Measurements from ENCODE around the gene HIVEP3.

HIVEP3 gene

DNA sequence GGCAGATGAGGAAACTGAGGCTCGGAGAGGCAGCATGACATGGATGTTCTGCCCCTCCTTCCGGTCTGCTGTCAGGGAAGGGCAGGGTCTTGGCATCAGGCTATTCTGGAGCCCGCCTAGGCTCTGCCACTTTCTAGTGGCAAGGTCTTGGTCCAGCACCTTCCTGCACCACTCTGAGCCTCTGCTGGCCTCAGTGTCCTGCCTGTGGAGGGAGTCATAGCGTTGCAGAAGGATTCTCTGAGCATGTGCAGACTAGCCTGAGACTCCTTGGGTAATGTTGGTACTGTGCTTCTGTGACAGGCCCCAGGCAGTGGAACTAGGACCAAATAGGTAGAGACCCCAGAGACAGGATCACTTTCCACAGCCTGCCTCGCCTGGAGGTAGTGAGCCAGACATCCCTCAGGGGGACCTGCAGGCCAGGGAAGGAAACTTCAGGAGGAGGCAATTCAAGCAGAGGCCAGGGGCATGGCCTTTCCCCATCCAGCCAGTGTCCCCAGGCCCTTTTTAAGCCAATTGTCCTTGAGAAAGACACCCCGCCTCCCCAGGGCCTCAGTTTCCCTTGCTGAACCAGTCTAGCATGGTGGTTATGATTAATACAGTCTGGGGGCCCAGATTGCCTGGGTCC is 444.9 kb downstream of the HIVEP3 start:
- DNase-seq, result no peak

DNA sequence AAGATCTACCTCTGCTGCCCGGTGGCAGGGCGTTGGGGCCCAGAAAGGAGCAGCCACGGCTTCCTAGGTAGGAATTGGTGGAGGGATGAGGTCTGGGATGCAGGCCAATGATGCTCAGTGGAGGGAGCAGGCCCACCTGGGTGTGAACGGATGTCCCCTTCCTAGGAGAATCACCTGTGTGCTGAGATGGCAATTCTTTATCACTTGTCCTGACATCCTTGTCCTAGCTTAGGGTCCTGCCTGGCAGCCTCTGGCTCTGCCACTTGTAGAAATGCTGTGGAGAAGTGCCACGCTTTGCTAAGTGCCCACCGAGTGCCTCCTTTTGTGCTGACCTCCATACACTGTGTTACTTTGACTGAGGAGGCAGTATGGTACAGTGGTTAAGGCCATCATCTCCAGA is 447.1 kb downstream of the HIVEP3 start:
- DNase-seq, result no peak

DNA sequence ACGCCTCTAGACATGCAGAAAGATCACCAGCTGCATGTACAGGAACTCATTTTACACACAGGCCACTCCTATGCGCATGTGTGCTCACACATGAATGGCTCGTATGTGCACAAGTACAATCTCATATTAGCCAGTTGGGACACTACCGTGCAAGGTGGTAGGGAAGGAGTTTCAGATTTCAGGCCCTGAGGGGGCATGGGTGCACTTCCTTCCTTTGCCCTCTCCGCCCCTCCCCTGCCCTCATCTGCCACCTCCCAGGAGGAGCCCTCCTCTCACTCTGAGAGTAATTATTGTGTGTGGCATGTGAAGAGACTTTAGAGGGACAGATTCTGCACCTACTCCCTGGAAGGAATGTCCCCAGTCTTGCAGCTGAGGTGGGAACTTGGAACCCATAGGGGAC is 449.0 kb downstream of the HIVEP3 start:
- DNase-seq, result no peak

DNA sequence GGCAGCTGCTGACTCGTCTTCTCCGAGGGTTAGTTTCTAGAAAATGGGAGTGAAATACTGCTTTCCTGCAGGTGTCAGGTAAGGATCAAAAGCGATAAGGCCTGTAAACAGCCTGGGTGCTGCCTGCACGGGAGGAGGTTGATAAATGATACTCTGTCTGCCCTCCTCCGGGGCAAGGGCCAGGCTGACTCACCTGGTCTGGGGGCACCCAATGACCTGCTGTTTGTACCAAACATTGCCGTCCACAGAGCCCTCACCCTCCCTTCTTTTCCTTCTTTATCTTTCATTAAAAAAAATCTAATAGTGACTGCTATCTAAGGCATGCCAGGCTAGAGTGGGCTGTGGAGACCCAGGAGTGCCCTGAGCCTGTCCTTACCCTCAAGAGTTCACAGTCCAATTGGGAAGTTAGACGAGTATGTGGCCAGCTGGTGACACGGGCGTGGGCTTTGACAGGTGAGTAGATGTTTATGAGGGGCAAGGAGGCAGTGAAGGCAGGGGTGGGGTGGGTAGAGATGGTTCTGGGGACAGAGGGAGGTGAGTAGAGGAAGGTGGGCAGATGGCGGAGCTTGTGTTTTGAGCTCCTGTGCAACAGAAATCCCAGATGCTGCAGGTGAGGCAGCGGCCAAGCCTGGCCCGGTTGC is 450.5 kb downstream of the HIVEP3 start:
- DNase-seq, result no peak

DNA sequence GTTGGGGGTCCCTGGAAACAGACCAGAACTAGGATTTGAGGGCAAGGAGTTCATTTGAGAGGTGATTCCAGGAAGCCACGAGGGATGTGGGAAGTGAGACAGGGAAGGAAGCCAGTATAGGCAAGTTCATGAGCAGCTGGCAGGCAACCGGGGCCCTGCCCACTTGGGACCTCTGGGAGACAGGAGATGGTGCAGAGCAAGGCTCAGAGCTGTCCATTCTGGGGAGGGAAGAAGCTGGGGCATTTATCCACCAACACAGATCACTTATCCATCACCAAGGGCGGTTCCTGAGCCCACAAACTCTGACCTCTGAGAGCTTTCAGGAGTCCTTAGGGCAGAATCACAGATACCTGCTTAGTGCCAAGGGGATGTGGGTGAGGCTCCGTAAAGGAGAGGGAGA is 451.0 kb downstream of the HIVEP3 start:
- no peak for DNase-seq

DNA sequence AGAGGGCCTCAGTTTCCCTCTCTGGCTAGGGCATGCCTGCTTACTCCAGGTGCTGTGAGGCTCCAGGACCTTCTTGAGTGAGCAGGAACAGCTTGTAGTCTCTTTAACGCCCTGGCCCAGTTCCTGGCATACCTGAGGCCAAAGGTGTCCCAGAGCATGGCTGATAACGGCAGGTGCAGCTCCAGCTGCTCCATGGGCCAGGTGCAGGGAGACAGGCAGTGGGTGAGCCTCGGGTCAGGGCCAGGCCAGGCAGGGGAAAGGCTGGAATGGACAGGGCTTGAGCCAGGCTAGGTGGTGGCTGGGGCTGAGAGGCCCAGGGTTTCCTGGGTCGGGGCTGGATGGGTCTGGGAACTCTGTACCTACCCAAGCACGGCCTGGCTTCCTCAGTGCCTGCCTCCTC is 452.6 kb downstream of the HIVEP3 start:
- no peak for DNase-seq

DNA sequence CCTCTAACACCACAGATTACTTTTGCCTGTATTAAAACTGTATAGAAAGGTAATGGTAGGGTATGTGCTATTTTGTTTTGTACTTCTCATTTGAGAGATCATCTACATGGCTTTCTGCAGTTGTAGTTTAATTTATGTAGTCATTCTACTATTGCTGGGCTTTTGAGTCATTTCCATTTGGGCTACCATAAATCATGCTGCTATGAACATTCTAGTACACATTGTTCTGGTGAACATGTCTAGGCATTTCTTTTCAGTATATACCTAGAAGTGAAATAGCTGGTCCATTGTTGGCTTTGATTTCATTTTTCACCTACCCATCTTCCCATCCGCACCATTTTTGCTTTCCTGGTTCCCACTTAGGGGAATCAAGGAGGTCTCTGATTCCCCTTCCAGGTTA is 453.0 kb downstream of the HIVEP3 start:
- no peak for DNase-seq

DNA sequence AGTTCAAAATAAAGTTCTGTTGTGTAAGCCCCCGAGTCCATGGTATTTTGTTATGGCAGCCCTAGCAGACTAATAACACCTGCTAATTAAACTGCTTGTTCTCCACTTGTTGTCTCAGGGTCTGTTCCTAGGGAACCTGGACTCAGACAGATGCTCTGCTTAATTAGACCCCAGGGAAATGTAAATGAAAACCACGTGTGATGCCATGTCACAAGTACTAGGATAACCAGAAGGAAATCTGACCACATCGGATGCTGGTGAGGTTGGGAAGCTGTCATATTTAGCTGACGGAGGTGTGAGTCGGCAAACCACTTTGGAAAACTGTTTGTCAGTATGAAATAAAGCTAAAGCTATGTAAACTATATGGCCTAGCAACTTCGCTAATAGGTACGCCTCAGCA is 453.8 kb downstream of the HIVEP3 start:
- no peak for DNase-seq

DNA sequence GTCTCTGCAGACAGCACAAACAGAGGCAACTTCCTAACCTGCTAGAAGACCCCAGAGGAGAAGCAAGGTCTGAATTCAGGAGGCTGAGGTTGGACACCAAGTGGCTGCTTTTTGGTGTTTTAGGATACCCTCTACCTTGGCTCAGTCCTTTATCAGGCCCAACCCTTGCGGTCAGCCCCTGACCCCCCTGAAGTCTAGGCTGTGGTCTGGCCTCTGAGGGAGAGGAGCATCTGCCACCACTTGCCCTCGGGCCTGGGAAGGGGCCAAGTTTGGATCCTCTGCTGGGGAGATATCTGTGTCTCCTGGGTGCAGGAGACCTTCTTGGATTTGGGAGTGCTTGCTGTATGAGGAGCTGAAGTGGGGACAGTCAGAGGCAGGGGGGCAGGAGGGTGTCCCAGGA is 455.2 kb downstream of the HIVEP3 start:
- DNase-seq, result no peak

DNA sequence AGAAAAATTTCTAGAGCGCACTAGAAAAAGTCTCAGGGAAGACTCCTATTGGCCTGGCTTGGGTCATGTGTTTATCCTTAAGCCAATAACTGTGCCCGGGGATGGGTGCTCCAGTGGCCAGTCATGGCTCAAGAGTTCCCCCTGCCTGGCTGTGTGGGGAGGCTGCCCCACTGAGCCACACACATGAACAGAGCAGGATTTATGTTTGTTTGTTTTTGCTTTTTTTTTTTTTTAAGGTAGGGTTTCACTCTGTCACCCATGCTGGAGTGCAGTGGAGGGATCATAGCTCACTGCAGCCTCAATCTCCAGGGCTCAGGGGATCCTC is 456.1 kb downstream of the HIVEP3 start:
- no peak for DNase-seq

DNA sequence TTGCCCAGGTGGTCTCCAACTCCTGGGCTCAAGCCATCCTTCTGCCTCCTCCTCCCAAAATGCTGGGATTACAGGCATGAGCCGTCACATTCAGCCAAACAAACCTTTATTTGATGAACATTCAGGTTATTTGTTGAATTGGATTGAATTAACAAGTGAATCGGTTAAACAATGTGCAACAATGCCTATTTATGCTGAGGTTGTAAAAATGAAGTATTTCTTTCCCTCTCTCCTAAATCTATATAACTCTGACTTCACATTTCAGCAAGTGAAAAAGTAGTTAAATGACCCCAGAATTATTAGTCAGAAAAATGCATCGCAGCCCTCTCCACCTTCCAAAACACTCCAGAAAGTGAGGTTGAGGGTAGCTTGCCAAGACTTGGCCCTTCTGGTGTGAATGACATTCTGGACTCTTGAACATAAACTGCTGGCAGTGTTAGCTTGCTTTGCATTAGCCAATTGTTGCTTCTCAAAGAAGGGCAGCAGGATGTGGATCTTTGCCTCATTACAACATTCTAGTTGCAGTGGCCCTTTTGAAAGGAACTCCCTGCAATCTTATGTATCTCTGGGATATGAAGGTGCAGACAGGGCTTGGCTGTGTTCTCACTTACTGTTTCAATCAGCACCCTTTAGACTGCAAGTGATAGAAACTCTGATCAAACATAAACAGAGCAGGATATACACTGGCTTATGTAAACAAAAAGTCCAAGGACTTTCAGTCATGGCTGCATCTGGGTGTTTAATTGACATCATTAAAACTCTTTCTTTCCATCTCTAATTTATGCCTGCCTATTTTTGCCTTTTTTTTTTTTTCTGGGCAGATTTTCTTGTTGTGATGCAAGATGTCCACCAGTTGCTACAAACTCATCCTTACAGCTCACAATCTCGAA is 456.7 kb downstream of the HIVEP3 start:
- DNase-seq, result no peak

DNA sequence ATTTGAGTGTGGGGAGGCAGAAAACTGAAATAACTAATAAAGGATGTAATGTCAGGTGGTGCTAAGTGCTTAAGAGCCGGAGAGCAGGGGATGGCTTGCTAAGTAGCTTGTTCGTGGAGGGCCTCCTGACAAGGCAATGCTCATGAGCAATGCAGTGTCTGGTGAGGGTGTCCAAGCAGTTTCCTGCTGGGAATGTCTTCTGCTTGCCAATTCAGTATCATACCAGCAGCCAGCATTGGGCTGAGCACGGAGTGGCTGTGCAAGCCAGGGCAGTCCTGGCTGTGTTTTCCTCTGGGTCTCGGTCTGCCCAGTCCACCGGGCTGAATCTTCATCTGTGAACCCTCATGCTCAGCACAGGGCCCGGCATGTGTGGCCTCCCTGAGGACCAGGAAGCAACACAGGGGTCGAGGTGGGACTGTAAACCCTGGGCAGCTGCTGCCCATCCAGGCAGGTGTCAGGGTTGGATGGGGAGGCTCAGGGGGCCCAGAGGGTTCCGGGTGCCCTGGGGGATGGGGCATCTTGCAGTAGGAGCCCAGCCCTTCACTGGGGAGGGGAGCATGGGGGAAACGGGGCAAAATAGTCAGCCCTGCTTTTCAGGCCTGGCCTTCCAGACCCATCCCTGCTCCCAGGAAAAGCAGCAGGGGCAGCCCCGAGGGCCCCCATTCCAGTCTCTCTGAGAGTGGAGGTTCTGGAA is 461.7 kb downstream of the HIVEP3 start:
- DNase-seq, result no peak

Data from activated T-cell treated with anti-CD3 and anti-CD28 coated beads, Interleukin-2, amount 50 U/mL, for 1 hour (primary cell).